GM19238 (cell line): ENCODE results near the gene KIAA0513.

Experiments used
- DNase-seq: peaks from one replicate; pipeline ENCODE4 v3.0.0; 2011; ENCODE audit warnings: low spot score; ENCODE audit not compliant: insufficient read length

Gene KIAA0513

GRCh38 chr16:85027349-85027957 is at the start of gene KIAA0513:
Gene KIAA0513, plus strand, starts transcription at chr16:85027795. Its CDS starts 39,277 bp downstream, at chr16:85067072.
- peak; percentile 93 for DNase-seq

DNA sequence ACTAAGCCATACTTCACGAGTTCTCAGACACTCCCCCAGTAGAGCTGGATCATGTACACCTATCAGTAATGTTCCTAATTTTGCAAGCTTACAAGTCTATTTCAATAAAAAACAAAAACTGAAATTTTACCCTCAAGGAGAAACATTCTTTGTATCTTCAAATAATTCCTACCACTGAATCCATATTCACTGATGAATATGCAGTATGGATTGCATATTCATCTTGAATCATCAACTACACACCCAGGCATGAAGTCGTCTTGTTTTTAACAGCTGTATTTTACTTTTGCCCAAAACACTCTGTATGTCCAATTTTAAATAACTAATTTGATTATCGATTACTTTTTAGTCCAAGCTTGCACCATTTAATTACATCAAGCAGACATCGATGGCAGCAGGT is 48.1 kb upstream of the KIAA0513 start:
- no peak for DNase-seq

- DNase-seq: no peak
Observed at GRCh38 chr16:84982434-84982833, 45.2 kb upstream of the KIAA0513 start.

DNA sequence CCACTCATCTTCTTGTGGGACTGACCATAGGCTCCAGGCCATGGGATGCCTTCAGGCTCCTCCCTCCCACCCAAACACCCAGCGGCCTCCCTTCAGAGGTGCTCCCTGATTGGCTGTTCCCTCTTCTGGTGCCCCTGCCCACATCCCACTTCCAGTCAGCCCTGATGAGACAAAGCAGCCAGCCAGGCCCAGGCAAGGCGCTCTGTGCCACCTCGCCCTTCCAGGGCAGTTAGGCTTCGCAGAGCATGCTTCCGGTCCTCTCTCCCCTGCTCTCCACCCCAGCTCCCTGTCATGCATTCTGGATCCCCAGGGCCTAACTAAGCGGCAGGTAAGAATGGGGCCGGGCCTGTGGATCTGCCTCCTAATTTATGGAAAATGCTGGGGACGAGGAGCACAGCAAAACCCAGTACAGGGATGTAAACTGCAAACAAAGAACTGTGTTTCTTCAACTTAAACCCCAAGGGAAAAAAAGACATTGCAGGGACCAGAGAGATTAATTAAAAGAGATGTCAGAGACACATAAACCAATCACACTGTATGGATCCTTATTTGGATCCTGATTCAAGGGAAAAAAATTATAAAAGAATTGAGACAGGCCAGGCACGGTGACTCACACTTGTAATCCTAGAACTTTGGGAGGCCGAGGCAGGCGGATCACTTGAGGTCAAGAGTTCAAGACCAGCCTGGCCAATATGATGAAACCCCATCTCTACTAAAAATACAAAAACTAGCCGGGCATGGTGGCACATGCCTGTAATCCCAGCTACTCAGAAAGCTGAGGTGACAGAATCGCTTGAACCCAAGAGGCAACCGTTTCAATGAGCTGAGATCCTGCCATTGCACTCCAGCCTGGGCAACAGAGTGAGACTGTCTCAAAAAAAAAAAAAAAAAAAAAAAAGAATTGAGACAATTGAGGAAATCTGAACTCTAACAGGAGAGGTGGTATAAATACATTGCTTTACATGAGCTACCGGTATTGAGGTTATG is 42.2 kb upstream of the KIAA0513 start:
- DNase-seq: no peak

DNA sequence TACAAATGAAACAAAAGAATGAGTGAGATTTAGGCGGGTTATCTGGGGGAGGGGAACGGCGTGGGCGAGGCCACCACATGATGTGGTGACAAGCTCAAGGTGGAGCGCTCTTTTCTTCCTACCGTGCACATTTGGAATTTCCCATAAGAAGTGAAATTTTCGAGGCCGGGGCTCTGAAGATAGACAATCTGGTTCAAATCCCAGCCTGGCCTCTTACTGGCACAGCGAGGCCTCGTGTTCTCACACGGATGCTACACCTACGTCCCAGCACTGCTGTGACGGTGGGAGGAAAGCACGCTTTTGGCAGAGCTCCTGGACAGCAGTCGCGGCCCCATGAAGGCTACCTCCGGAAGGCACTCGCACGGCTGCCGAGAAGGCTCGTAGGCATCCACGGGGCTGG is 41.5 kb upstream of the KIAA0513 start:
- no peak for DNase-seq

- no peak for DNase-seq
Observed at GRCh38 chr16:84986879-84987278, 40.7 kb upstream of the KIAA0513 start.

DNA sequence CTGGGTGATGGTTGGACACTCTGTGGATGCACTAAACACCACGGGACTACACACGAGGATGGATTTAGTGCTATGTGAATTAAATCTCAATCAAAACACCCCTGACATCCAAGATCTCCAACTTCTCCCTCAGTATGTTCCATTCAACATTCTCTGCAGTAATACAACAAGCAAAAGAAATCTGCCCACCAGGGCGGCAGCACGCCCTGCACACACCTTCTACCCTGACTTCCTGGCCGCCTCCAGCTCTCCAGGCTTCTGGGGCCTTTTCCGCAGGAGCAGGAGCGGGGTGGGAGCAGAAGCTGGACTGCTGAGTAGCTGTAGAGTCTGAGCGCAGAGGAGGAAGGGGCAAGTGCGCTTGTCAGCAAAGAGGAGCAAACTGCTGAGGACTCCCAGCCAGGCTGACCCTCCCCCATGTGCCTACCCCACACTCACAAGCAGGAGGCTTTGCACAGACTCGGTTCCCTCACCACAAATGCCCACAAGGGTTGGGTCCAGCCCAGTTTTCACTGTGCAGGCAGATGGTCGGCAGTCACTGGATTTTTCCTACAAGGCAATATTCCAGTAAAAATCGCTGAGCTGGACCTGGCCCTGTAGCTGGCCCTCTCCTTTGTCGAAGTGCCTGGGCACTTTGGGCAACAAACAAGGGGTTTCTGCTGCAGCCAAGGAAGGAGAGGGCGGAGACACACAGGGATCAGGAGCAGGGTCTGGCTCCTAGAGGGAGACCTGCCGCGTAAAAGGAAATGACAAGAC is 39.1 kb upstream of the KIAA0513 start:
- DNase-seq: no peak

DNA sequence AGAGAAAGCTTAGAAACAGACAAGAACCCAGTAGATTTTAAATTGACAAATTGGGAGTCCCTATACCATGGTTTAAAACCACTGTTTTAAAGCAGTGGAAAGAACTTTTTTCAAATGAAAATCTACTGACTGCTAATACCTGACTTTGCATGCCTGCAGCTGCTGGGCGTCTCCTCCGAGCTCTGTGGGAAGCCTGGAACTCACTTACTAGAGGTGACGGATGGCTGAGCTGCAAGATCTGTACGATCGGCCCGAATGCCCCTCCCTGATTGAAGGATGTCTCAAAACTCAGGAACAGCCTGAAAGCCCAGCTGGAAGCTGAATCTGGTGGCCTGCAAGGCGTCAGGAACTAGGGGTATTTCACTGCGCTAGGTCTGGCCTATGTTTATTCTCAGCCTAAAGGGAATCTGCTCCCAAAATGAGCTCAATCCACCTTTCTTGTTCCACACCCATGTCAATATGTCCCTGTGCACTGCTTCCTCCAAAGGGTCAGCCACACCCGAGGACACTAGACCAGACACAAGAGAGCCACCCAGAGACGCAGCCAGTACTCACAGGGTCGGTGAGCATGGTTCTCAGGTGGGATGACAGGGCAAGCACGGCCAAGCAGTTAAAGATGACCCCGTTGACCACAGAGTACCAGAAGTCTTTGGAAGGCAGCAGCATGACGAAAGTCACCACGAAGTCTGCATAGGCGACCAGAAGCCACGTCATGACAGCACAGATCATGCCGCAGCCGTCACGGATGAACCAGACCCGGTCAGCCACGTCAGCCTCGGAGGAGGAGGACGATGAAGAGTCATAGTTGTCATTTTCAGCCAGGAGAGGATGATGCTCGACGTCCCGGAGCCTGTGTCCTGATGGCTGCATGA is 37.6 kb upstream of the KIAA0513 start:
- no peak for DNase-seq

- DNase-seq: no peak
Observed at GRCh38 chr16:84990782-84991181, 36.8 kb upstream of the KIAA0513 start.

- DNase-seq: no peak
Observed at GRCh38 chr16:84992717-84993075, 34.9 kb upstream of the KIAA0513 start.

GRCh38 chr16:84993926-84994325 is 33.7 kb upstream of the KIAA0513 start:
- no peak for DNase-seq

DNA sequence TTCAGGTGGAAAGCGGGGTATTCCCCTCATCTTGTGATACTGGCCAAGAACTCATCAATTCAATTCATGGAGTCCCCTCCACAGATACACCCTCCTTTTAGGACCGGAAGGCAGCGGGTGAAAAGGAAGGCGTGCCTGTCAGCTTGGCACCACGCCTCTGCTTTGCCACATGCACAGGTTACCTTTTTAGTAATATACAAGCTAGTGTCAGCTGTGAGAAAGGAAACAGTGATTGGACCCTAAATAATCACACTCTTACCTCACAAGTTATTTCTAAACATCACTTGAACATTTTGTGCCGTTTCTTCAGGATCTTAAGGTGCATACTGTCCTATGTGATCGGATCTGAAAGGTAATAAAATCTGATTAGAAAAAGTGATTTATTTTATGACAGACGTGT is 31.9 kb upstream of the KIAA0513 start:
- DNase-seq: no peak

- no peak for DNase-seq
Observed at GRCh38 chr16:84996365-84996764, 31.2 kb upstream of the KIAA0513 start.

- no peak for DNase-seq
Observed at GRCh38 chr16:84999200-84999599, 28.4 kb upstream of the KIAA0513 start.

DNA sequence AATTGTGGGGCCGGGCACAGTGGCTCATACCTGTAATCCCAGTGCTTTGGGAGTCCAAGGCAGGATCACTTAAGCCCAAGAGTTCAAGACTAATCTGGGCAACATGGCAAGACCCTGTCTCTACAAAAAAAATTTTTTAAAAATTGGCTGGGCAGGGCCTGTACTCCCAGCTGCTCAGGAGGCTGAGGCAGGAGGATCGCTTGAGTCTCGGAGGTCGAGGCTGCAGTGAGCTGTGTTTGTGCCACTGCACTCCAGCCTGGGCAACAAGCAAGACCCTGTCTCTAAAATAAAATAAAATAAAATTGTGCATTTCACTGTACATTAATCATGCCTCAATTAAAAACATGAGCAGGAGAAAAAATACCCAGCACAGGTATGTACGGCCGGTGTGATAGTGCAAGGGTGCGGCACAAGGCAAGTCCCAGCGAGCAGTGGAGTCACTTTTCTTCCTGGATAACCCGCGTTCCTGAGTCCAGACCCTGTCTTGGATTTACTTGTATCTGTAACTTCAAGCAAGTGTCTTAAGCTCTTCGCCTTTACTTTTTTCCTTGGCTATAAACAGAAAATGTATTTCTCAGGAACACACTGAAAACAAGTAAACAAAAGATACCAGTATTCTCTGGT is 27.6 kb upstream of the KIAA0513 start:
- DNase-seq: no peak

DNA sequence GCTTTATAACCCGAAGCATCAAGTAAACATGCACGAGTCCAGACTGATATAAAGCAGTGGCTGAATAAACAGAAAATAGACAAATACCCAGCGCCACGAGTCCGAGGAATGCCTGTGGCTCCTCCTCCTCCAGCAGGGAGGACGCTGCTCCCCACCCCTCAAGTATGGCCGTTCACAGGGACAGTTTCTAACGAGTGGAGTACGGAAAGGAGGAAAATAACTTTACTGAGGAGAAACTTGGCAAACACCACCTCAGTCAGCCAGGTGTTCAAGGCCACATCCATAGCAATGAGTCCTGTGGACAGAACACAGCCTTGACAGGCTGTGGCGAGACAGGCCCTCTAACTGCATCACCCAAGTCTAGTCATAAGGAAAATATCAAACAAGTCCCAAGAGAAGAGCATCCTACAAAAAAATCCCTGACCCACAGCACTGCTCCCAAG is 25.5 kb upstream of the KIAA0513 start:
- DNase-seq: no peak

GRCh38 chr16:85002608-85003007 is 25.0 kb upstream of the KIAA0513 start:
- no peak for DNase-seq

- DNase-seq: no peak
Observed at GRCh38 chr16:85003076-85003475, 24.5 kb upstream of the KIAA0513 start.

DNA sequence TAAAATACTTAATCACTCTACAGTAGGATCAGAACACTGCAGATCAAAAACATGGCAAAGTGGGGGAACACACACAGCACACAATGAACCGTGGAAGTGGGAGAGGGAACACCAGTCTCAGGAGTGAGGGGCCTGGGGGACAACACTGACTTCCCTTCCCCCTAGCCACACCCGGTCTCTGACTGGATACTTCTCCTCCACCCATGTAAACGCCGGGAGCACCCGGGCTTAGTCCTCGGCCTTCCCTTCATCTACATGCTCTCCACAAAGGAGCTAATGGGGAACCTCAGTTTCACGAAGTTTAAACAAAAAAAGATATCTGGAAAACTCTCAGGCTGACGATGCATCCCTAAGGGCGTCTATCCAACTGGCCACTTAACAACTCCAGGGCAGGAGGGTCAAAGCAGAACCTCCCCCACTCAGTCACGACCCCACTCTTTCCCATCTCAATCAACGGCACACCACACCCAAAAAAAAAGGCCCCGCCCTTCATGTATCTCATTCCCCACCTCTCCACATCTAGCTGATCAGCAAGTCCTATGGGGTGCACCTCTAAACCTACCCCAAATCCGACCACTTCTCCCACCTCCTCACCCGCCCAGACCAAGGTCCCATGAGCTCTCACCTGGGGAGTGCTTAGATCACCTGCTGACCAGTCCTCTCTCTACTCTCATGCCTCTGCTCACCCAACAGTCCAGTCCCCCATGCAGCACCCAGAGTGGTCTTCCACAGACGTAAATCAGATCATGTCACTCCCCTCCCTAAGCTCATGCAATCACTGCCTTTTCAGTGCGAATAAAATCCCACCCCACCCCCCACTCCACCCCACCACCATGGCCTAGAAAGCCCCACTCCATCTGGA is 23.6 kb upstream of the KIAA0513 start:
- DNase-seq: no peak
